H9 (cell line): ENCODE measurements around the gene CDH8. TPM values are rescaled to one million over a fixed set of nuclear protein-coding genes. Genes with fewer than 3 reads are reported as not detected.

Experiments
- DNase-seq: peaks from one replicate; pipeline ENCODE4 v3.0.0-alpha.2; 2017
- H2AFZ ChIP-seq: one replicate; pipeline ENCODE4 v1.6.1; 2013; ENCODE audit warnings: mild to moderate bottlenecking, low read length, control low read depth, moderate library complexity
- H2AK5ac ChIP-seq: 2 replicates; pipeline ENCODE4 v1.6.1; 2013; ENCODE audit warnings: low read length, control low read depth, mixed read lengths; ENCODE audit not compliant: insufficient read length
- H2BK120ac ChIP-seq: one replicate; pipeline ENCODE4 v1.6.1; 2013; ENCODE audit warnings: low read depth, mild to moderate bottlenecking, low read length, control low read depth, inconsistent platforms; ENCODE audit not compliant: poor library complexity, severe bottlenecking
- H2BK12ac ChIP-seq: 2 replicates; pipeline ENCODE4 v1.6.1; 2013; ENCODE audit warnings: low read length, control low read depth, mixed read lengths, low read depth; ENCODE audit not compliant: insufficient read length
- H2BK15ac ChIP-seq: 2 replicates; pipeline ENCODE4 v1.6.1; 2013; ENCODE audit warnings: low read depth, low read length, control low read depth
- H2BK20ac ChIP-seq: one replicate; pipeline ENCODE4 v1.6.1; 2013; ENCODE audit warnings: low read depth, mild to moderate bottlenecking, low read length, control low read depth, inconsistent platforms; ENCODE audit not compliant: poor library complexity, severe bottlenecking
- H2BK5ac ChIP-seq: 2 replicates; pipeline ENCODE4 v1.6.1; 2013; ENCODE audit warnings: low read length, control low read depth, mixed read lengths; ENCODE audit not compliant: insufficient read length
- H3K14ac ChIP-seq: 2 replicates; pipeline ENCODE4 v1.6.1; 2013; ENCODE audit warnings: low read length, control low read depth; ENCODE audit not compliant: insufficient read depth
- H3K18ac ChIP-seq: 2 replicates; pipeline ENCODE4 v1.6.1; 2013; ENCODE audit warnings: low read depth, mild to moderate bottlenecking, mixed read lengths, low read length, control low read depth; ENCODE audit not compliant: insufficient read length
- H3K23ac ChIP-seq: 2 replicates; pipeline ENCODE4 v1.6.1; 2013; ENCODE audit warnings: low read length, control low read depth, mixed read lengths, low read depth; ENCODE audit not compliant: insufficient read length
- H3K23me2 ChIP-seq: 2 replicates; pipeline ENCODE4 v1.6.1; 2013; ENCODE audit warnings: low read depth, mild to moderate bottlenecking, mixed read lengths, low read length, control low read depth; ENCODE audit not compliant: insufficient read length, poor library complexity, severe bottlenecking
- H3K27ac ChIP-seq: 2 replicates; pipeline ENCODE4 v1.5.1; 2013; ENCODE audit warnings: low read length, control low read depth, mixed read lengths, low read depth; ENCODE audit not compliant: insufficient read length
- H3K27me3 ChIP-seq: 2 replicates; pipeline ENCODE4 v1.6.1; 2013; ENCODE audit warnings: low read length, control low read depth, inconsistent platforms; ENCODE audit not compliant: insufficient read depth
- H3K4ac ChIP-seq: 2 replicates; pipeline ENCODE4 v1.6.1; 2013; ENCODE audit warnings: low read depth, mild to moderate bottlenecking, control low read depth, inconsistent platforms, low read length, moderate library complexity
- H3K4me1 ChIP-seq: 2 replicates; pipeline ENCODE4 v1.6.1; 2013; ENCODE audit warnings: low read length, control low read depth, inconsistent platforms; ENCODE audit not compliant: insufficient read depth
- H3K4me2 ChIP-seq: 2 replicates; pipeline ENCODE4 v1.6.1; 2013; ENCODE audit warnings: low read length, control low read depth, mixed read lengths; ENCODE audit not compliant: insufficient read length, insufficient read depth
- H3K56ac ChIP-seq: 2 replicates; pipeline ENCODE4 v1.6.1; 2013; ENCODE audit warnings: low read depth, mild to moderate bottlenecking, mixed read lengths, low read length, control low read depth; ENCODE audit not compliant: insufficient read length
- H3K79me1 ChIP-seq: 2 replicates; pipeline ENCODE4 v1.6.1; 2013; ENCODE audit warnings: low read depth, mild to moderate bottlenecking, moderate library complexity, low read length, control low read depth, inconsistent platforms; ENCODE audit not compliant: insufficient read depth, poor library complexity, severe bottlenecking
- H3K79me2 ChIP-seq: 2 replicates; pipeline ENCODE4 v1.6.1; 2013; ENCODE audit warnings: low read length, control low read depth, inconsistent platforms; ENCODE audit not compliant: insufficient read depth
- H3K9ac ChIP-seq: 2 replicates; pipeline ENCODE4 v1.6.1; 2013; ENCODE audit warnings: low read length, control low read depth, mixed read lengths; ENCODE audit not compliant: insufficient read length; ENCODE audit errors: extremely low read depth
- H3K9me3 ChIP-seq: one replicate; pipeline ENCODE4 v1.6.1; 2013; ENCODE audit warnings: low read depth, low read length, inconsistent platforms; ENCODE audit not compliant: control insufficient read depth
- H3T11ph ChIP-seq: one replicate; pipeline ENCODE4 v1.6.1; 2013; ENCODE audit warnings: mild to moderate bottlenecking, low read length, control low read depth, inconsistent platforms
- H4K20me1 ChIP-seq: one replicate; pipeline ENCODE4 v1.6.1; 2013; ENCODE audit not compliant: control insufficient read depth, insufficient read length, insufficient read depth
- H4K5ac ChIP-seq: 2 replicates; pipeline ENCODE4 v1.6.1; 2013; ENCODE audit warnings: low read depth, mild to moderate bottlenecking, mixed read lengths, low read length, control low read depth; ENCODE audit not compliant: insufficient read length
- H4K8ac ChIP-seq: replicated peaks from 2 replicates; pipeline ENCODE4 v1.6.1; 2013; ENCODE audit warnings: low read length, control low read depth, mixed read lengths, low read depth; ENCODE audit not compliant: insufficient read length
- H4K91ac ChIP-seq: 2 replicates; pipeline ENCODE4 v1.6.1; 2013; ENCODE audit warnings: low read depth, mild to moderate bottlenecking, moderate library complexity, mixed read lengths, low read length, control low read depth; ENCODE audit not compliant: insufficient read length
- H3K27ac Mint-ChIP-seq, 3 experiments: 2 replicates in 2 of 3; 3 replicates in 1 of 3; pipeline ENCODE4 v1.8.0; 2020 to 2021; ENCODE audit warnings: mixed read lengths in 3 of 3, mild to moderate bottlenecking in 1 of 3, moderate library complexity in 1 of 3
- H3K27me3 Mint-ChIP-seq: 2 replicates; pipeline ENCODE4 v1.8.0; 2021; ENCODE audit warnings: low read depth, mild to moderate bottlenecking, moderate library complexity, mixed read lengths
- H3K36me3 Mint-ChIP-seq, 3 experiments: 2 replicates in 2 of 3; 3 replicates in 1 of 3; pipeline ENCODE4 v1.8.0; 2020 to 2021; ENCODE audit warnings: low read depth in 3 of 3, mixed read lengths in 3 of 3; ENCODE audit not compliant: insufficient read depth in 1 of 3
- H3K4me1 Mint-ChIP-seq, 2 experiments: 2 replicates each; pipeline ENCODE4 v1.8.0; 2020; ENCODE audit warnings: mixed read lengths in 2 of 2
- H3K4me3 Mint-ChIP-seq, 2 experiments: 2 replicates in 1 of 2; 3 replicates in 1 of 2; pipeline ENCODE4 v1.8.0; 2020 to 2021; ENCODE audit warnings: mild to moderate bottlenecking in 2 of 2, mixed read lengths in 2 of 2, moderate library complexity in 1 of 2
- H3K9me3 Mint-ChIP-seq, 2 experiments: 2 replicates in 1 of 2; 3 replicates in 1 of 2; pipeline ENCODE4 v1.8.0; 2020; ENCODE audit warnings: mild to moderate bottlenecking in 2 of 2, mixed read lengths in 2 of 2, moderate library complexity in 1 of 2
- CTCF ChIP-seq: fragments of 200-600 bp; sonication (generic); conservative IDR thresholded peaks from 3 replicates; pipeline ENCODE4 v1.8.0; 2021; ENCODE audit warnings: antibody characterized with exemption, mild to moderate bottlenecking
- WGBS: extraction: QIAGEN DNeasy Blood & Tissue Kit; methylation state at CpG from one replicate; pipeline ENCODE4 v1.1.7; 2013; ENCODE audit warnings: missing lambda C conversion rate, low lambda C conversion rate, mixed read lengths; ENCODE audit not compliant: insufficient read length; ENCODE audit errors: extremely low coverage; 5-methylcytosine and 5-hydroxymethylcytosine counted together
- total RNA-seq: library from RNA; stranded (reverse); gene quantifications from 2 replicates; pipeline ENCODE4 v1.2.1, GENCODE V29; 2021

CDH8 gene
- total RNA-seq, 1 experiment from 2014 or later = 12.0 TPM

GRCh38 chr16:62021161-62021581 is 15.1 kb downstream of the CDH8 start:
- DNase-seq = no peak
- Histone ChIP-seq H3K14ac (no peak overlapping the region), H2BK15ac (no peak overlapping the region), H3K23me2 (no peaks in the 10 kb centered on the region), H3K4me1 (peaks cover 2% of the 10 kb centered on the region; the same call in 1 of the 2 replicates), H3T11ph (no peak overlapping the region), H2BK5ac (no peak overlapping the region), H3K79me1 (no peaks in the 10 kb centered on the region), H3K23ac (no peak overlapping the region), H2AK5ac (no peak overlapping the region), H3K79me2 (no peaks in the 10 kb centered on the region), H4K20me1 (no peaks in the 10 kb centered on the region), H2BK20ac (no peak overlapping the region), H3K27me3 (no peaks in the 10 kb centered on the region), H3K9me3 (no peaks in the 10 kb centered on the region), H3K9ac (no peak overlapping the region), H3K4ac (no peak overlapping the region), H2AFZ (no peak overlapping the region), H4K91ac (no peak overlapping the region), H3K56ac (no peak overlapping the region), H2BK120ac (no peak overlapping the region), H3K27ac (no peak overlapping the region), H4K5ac (no peak overlapping the region), H3K4me2 (no peak overlapping the region), H4K8ac (no peak overlapping the region), H2BK12ac (no peak overlapping the region), H3K18ac (no peak overlapping the region)
- no peak overlapping the region for H3K27ac Mint-ChIP-seq
- H3K4me1 Mint-ChIP-seq = peaks cover 55% of the 10 kb centered on the region in 2 experiments
- WGBS = no CpG with 5 or more reads among the region's 11 CpGs
- no peak for TF ChIP-seq CTCF
- no peak overlapping the region for H3K4me3 Mint-ChIP-seq
- no peaks in the 10 kb centered on the region for H3K36me3 Mint-ChIP-seq
- H3K27me3 Mint-ChIP-seq = no peaks in the 10 kb centered on the region
- H3K9me3 Mint-ChIP-seq = no peaks in the 10 kb centered on the region
